H1 (cell line): ENCODE data around the gene SLC16A6. TPM values are rescaled to one million over a fixed set of nuclear protein-coding genes. Genes with fewer than 3 reads are reported as not detected.
A peak's percentile ranks its signal among the peaks of the same experiment; 100 is the strongest.

Experiments
- CTCF ChIA-PET: fragments of 300-600 bp; sonication (Branson Sonifier 250); formaldehyde crosslinking; loops from one replicate; lab custom pipeline; 2021; ENCODE audit not compliant: partially characterized antibody; lab: Charles Lee
- POLR2A ChIA-PET: fragments of 300-600 bp; sonication (Branson Sonifier 250); formaldehyde crosslinking; loops from one replicate; lab custom pipeline; 2021; ENCODE audit warnings: inconsistent platforms; ENCODE audit not compliant: partially characterized antibody; lab: Charles Lee
- DNase-seq, 2 experiments: peaks; one replicate each; pipeline versions ENCODE4 v3.0.0 to v3.0.0-alpha.2; 2010 to 2022; ENCODE audit warnings: low spot score in 2 of 2, low read depth in 1 of 2, mixed read lengths in 1 of 2
- FAIRE-seq: peaks from 2 replicates; lab custom pipeline; 2011; peaks lifted over from hg19 to GRCh38; lab: Jason Lieb, UNC
- H2AFZ ChIP-seq: 2 replicates; pipeline ENCODE4 v1.8.1; 2012; ENCODE audit warnings: low read length, inconsistent platforms
- H2AK5ac ChIP-seq: 2 replicates; pipeline ENCODE4 v1.6.1; 2013; ENCODE audit warnings: low read depth, low read length
- H2BK120ac ChIP-seq: replicated peaks from 2 replicates; pipeline ENCODE3; 2013; ENCODE audit warnings: low read depth, low read length, inconsistent platforms
- H2BK12ac ChIP-seq: 2 replicates; pipeline ENCODE4 v1.6.1; 2013; ENCODE audit warnings: low read depth, low read length
- H2BK15ac ChIP-seq: 2 replicates; pipeline ENCODE4 v1.6.1; 2013; ENCODE audit warnings: low read length
- H2BK20ac ChIP-seq: 2 replicates; pipeline ENCODE4 v1.6.1; 2013; ENCODE audit warnings: low read length
- H2BK5ac ChIP-seq: 2 replicates; pipeline ENCODE4 v1.6.1; 2013; ENCODE audit warnings: low read depth, low read length
- H3K14ac ChIP-seq: 2 replicates; pipeline ENCODE4 v1.6.1; 2013; ENCODE audit warnings: inconsistent platforms; ENCODE audit not compliant: insufficient read length
- H3K18ac ChIP-seq: 2 replicates; pipeline ENCODE4 v1.6.1; 2013; ENCODE audit warnings: low read length; ENCODE audit errors: extremely low read depth
- H3K23ac ChIP-seq: 2 replicates; pipeline ENCODE4 v1.6.1; 2013; ENCODE audit warnings: inconsistent platforms; ENCODE audit not compliant: insufficient read length
- H3K23me2 ChIP-seq: 2 replicates; pipeline ENCODE4 v1.6.1; 2013; ENCODE audit warnings: low read depth, low read length
- H3K27ac ChIP-seq: 2 replicates; pipeline ENCODE4 v1.6.1; 2011; ENCODE audit warnings: low read depth, low read length, inconsistent platforms
- H3K27me3 ChIP-seq, 4 experiments: replicated peaks in 1 of 4; 1 replicate in 1 of 4; 2 replicates in 3 of 4; pipeline versions ENCODE4 v1.6.1 to v1.8.1; 2011 to 2013; ENCODE audit warnings: low read length in 3 of 4, mild to moderate bottlenecking in 3 of 4, inconsistent platforms in 2 of 4, mixed read lengths in 2 of 4, moderate library complexity in 1 of 4; ENCODE audit not compliant: control insufficient read depth in 3 of 4, insufficient read depth in 3 of 4; ENCODE audit errors: extremely low read depth in 1 of 4
- H3K36me3 ChIP-seq, 4 experiments: 2 replicates each; pipeline versions ENCODE4 v1.6.1 to v1.8.1; 2011 to 2013; ENCODE audit warnings: mild to moderate bottlenecking in 4 of 4, low read length in 3 of 4, moderate library complexity in 2 of 4, control low read depth in 1 of 4, inconsistent platforms in 1 of 4; ENCODE audit not compliant: insufficient read depth in 4 of 4, control insufficient read depth in 2 of 4
- H3K4ac ChIP-seq: replicated peaks from 2 replicates; pipeline ENCODE3; 2013; ENCODE audit warnings: low read length, low read depth, mixed read lengths, inconsistent platforms; ENCODE audit not compliant: insufficient read length
- H3K4me1 ChIP-seq, 4 experiments: replicated peaks in 1 of 4; 1 replicate in 1 of 4; 2 replicates in 3 of 4; pipeline versions ENCODE4 v1.6.1 to v1.8.1; 2011 to 2013; ENCODE audit warnings: low read length in 3 of 4, inconsistent platforms in 2 of 4, mixed read lengths in 1 of 4; ENCODE audit not compliant: insufficient read depth in 4 of 4, control insufficient read depth in 3 of 4
- H3K4me2 ChIP-seq, 2 experiments: 2 replicates each; pipeline versions ENCODE4 v1.6.1 to v1.8.1; 2011 to 2013; ENCODE audit warnings: low read depth in 2 of 2, low read length in 2 of 2, control low read depth in 1 of 2, inconsistent platforms in 1 of 2, mild to moderate bottlenecking in 1 of 2; ENCODE audit not compliant: insufficient read depth in 1 of 2
- H3K4me3 ChIP-seq, 4 experiments: fragments of 200-600, 300-600 bp in 1 of 4; sonication (generic), shearing (Covaris generic), sonication (Bioruptor Twin) in 1 of 4; 2 replicates each; pipeline versions ENCODE4 v1.5.1 to v1.8.1; 2011 to 2016; ENCODE audit warnings: low read length in 4 of 4, low read depth in 3 of 4, control low read depth in 2 of 4, inconsistent platforms in 2 of 4, mild to moderate bottlenecking in 2 of 4, mixed read lengths in 1 of 4, moderate library complexity in 1 of 4; ENCODE audit not compliant: insufficient read depth in 2 of 4; ENCODE audit errors: extremely low read depth in 1 of 4
- H3K56ac ChIP-seq: replicated peaks from 2 replicates; pipeline ENCODE3; 2013; ENCODE audit warnings: low read depth, mild to moderate bottlenecking, mixed read lengths, low read length, inconsistent platforms; ENCODE audit not compliant: insufficient read length
- H3K79me1 ChIP-seq: 2 replicates; pipeline ENCODE4 v1.6.1; 2013; ENCODE audit warnings: low read depth, low read length, control low read depth
- H3K79me2 ChIP-seq, 2 experiments: 2 replicates each; pipeline versions ENCODE4 v1.6.1 to v1.8.1; 2012 to 2013; ENCODE audit warnings: low read length in 2 of 2, mild to moderate bottlenecking in 2 of 2, inconsistent platforms in 1 of 2; ENCODE audit not compliant: insufficient read depth in 2 of 2, control insufficient read depth in 1 of 2
- H3K9ac ChIP-seq, 4 experiments: replicated peaks in 1 of 4; 1 replicate in 1 of 4; 2 replicates in 3 of 4; pipeline versions ENCODE4 v1.6.1 to v1.8.1; 2011 to 2013; ENCODE audit warnings: low read depth in 3 of 4, low read length in 3 of 4, control low read depth in 2 of 4, mild to moderate bottlenecking in 2 of 4, moderate library complexity in 2 of 4, inconsistent platforms in 1 of 4; ENCODE audit errors: extremely low read depth in 1 of 4
- H3K9me3 ChIP-seq, 2 experiments: 2 replicates each; pipeline versions ENCODE4 v1.6.1 to v1.8.1; 2012 to 2013; ENCODE audit warnings: mild to moderate bottlenecking in 2 of 2, moderate library complexity in 2 of 2, control low read depth in 1 of 2, inconsistent platforms in 1 of 2, low read depth in 1 of 2, low read length in 1 of 2, mixed read lengths in 1 of 2; ENCODE audit not compliant: insufficient read depth in 2 of 2
- H4K20me1 ChIP-seq, 2 experiments: replicated peaks in 1 of 2; 2 replicates each; pipeline versions ENCODE3 to v1.8.1; 2011 to 2013; ENCODE audit warnings: inconsistent platforms in 2 of 2, low read length in 2 of 2, mild to moderate bottlenecking in 1 of 2; ENCODE audit not compliant: insufficient read depth in 2 of 2, control insufficient read depth in 1 of 2
- H4K5ac ChIP-seq: 2 replicates; pipeline ENCODE4 v1.6.1; 2013; ENCODE audit warnings: low read length, low read depth, mixed read lengths, inconsistent platforms; ENCODE audit not compliant: insufficient read length
- H4K8ac ChIP-seq: 2 replicates; pipeline ENCODE4 v1.8.0; 2013; ENCODE audit warnings: mild to moderate bottlenecking, moderate library complexity, low read length, inconsistent platforms; ENCODE audit not compliant: insufficient read depth; ENCODE audit errors: extremely low read depth
- H4K91ac ChIP-seq: replicated peaks from 2 replicates; pipeline ENCODE3; 2013; ENCODE audit warnings: low read length, mixed read lengths, inconsistent platforms; ENCODE audit not compliant: insufficient read length
- ASH2L ChIP-seq: fragments of 200-600, 300-600 bp; sonication (generic); IDR thresholded peaks from one replicate; pipeline ENCODE4 v1.7.1; 2017; ENCODE audit warnings: low read length
- CTBP2 ChIP-seq: IDR thresholded peaks from 2 replicates; pipeline ENCODE4 v1.7.0; 2011; ENCODE audit warnings: borderline replicate concordance, mild to moderate bottlenecking, moderate library complexity, mixed read lengths, low read length; ENCODE audit not compliant: insufficient read depth, insufficient read length
- KDM4A ChIP-seq: IDR thresholded peaks from one replicate; pipeline ENCODE4 v1.7.1; 2012; ENCODE audit warnings: low read depth, mild to moderate bottlenecking, moderate library complexity, low read length, inconsistent platforms; ENCODE audit not compliant: severe bottlenecking
- SIX5 ChIP-seq: IDR thresholded peaks from 2 replicates; pipeline ENCODE4 v1.6.1; 2011; ENCODE audit warnings: mild to moderate bottlenecking, low read depth, low read length
- SRF ChIP-seq: IDR thresholded peaks from 2 replicates; pipeline ENCODE4 v1.6.1; 2011; ENCODE audit warnings: mild to moderate bottlenecking, low read depth, low read length, moderate library complexity
- WGBS, 2 experiments: shearing (Covaris generic) in 1 of 2; methylation state at CpG; one replicate each; pipeline versions ENCODE4 v1.1.6 to v1.1.7; 2013 to 2015; ENCODE audit warnings: low lambda C conversion rate in 2 of 2, mixed read lengths in 2 of 2, inconsistent platforms in 1 of 2, low coverage in 1 of 2, missing lambda C conversion rate in 1 of 2; ENCODE audit not compliant: insufficient replicate concordance in 2 of 2, insufficient coverage in 1 of 2, insufficient read length in 1 of 2; ENCODE audit errors: extremely low coverage in 1 of 2, missing lambda C conversion rate in 1 of 2; 5-methylcytosine and 5-hydroxymethylcytosine counted together
- polyA plus RNA-seq, 7 experiments: library from polyadenylated mRNA; depleted of rRNA in 3 of 7; stranded (reverse) in 5 of 7; unstranded in 2 of 7; fragments of >200 nt in 5 of 7; fragments of 200-250 nt in 2 of 7; gene quantifications; 1 replicate in 5 of 7; 2 replicates in 1 of 7; 4 replicates in 1 of 7; pipeline versions ENCODE4 v1.2.1 to v1.2.3, GENCODE V29; 2011 to 2013; ENCODE audit warnings: missing spikeins in 2 of 7, mixed read lengths in 2 of 7
- total RNA-seq: library from RNA; stranded (reverse); fragmentation: NEBNext Ultra II Directional; extraction: Animal tissue kit (Norgen Biotek cat#: 25700); gene quantifications from 2 replicates; pipeline ENCODE4 v1.2.1, GENCODE V29; 2021

The SLC16A6 gene
- total and polyA plus RNA-seq, 2 of the 8 experiments (the other 6 are each of a cell fraction or from before 2014, with no cell fraction given), result 0.17 to 0.22 TPM

DNA sequence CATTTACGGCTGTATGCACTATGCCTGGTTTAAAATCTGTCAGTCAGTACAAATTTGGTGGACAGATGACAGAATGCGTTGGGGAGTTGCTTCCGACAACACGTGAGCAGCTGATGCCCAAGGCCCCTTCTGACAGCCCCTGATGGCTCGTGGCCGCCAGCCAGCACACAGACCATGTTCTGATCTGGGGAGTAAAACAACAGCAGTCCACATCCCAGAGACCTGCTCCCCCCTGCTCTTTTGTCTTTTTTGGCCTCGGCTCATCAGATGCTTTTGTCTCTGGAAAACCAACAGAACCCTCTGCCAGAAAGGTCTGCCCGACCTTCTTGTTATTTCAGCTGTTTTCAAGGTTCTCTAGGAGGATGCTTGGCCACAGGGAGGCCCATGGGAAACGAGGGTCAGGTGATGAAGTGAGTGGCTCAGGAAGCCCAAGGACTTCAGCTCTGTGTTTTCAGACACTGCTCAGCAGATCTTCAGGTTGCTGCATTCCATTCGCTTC lies 11.2 kb upstream of the SLC16A6 start:
- Histone ChIP-seq H3K36me3 (no peaks in the 10 kb centered on the region), H2BK120ac (no peak overlapping the region), H3K9ac (no peak overlapping the region), H2AFZ (no peak overlapping the region), H2BK20ac (no peak overlapping the region), H3K4me1 (peaks cover 2 to 16% (median 6%) of the 10 kb centered on the region in 4 experiments), H3K56ac (no peak overlapping the region), H3K14ac (no peak overlapping the region), H3K79me2 (no peaks in the 10 kb centered on the region; a peak in 1 of 4 replicates), H3K18ac (no peak overlapping the region; the same call in 1 of the 2 replicates), H2BK15ac (peak overlapping the region; percentile 61; the same call in 1 of the 2 replicates), H2BK12ac (no peak overlapping the region), H3K4me2 (0 out of 4 replicates have a peak overlapping the region, but pooled peaks of 1 of the 2 experiments have one; percentile 43), H4K91ac (no peak overlapping the region), H4K5ac (no peak overlapping the region), H4K20me1 (no peaks in the 10 kb centered on the region), H3K27ac (no peak overlapping the region), H3K4me3 (no peak overlapping the region; a peak in 1 of 8 replicates), H3K23ac (no peak overlapping the region), H3K27me3 (no peaks in the 10 kb centered on the region), H3K79me1 (no peaks in the 10 kb centered on the region), H3K23me2 (no peaks in the 10 kb centered on the region), H3K4ac (peak overlapping the region; percentile 17), H3K9me3 (no peaks in the 10 kb centered on the region), H2AK5ac (no peak overlapping the region), H4K8ac (no peak overlapping the region), H2BK5ac (no peak overlapping the region)
- DNase-seq, result no peak
- CTCF ChIA-PET, result interaction anchor here (0.5 to 2.0 kb wide), 6 partner anchors 10 to 312 kb away, joined by 3 to 5 read pairs (median 4); no protein-coding TSS in a partner anchor
- POLR2A ChIA-PET, result interaction anchor here (2.2 to 2.5 kb wide), 2 partner anchors 8 to 10 kb away, joined by 7 read pairs; no protein-coding TSS in a partner anchor
- no peak for FAIRE-seq
- WGBS, 2 experiments, result 70% methylated on average over 10 of the region's 10 CpGs; no CpG with 5 or more reads in 1 of the 2 experiments
- TF ChIP-seq SRF, result no peak
- TF ChIP-seq SIX5, result no peak
- no peak for TF ChIP-seq ASH2L
- TF ChIP-seq KDM4A, result no peak
- TF ChIP-seq CTBP2, result no peak
